ENCODE results near the gene RPS6KA3. TPM values are rescaled to one million over a fixed set of nuclear protein-coding genes. Genes with fewer than 3 reads are reported as not detected.

RPS6KA3 gene
- total and polyA plus RNA-seq, 2 of the 8 experiments (the other 6 are each of a cell fraction or from before 2014, with no cell fraction given), result 7.1 to 13.0 TPM

DNA sequence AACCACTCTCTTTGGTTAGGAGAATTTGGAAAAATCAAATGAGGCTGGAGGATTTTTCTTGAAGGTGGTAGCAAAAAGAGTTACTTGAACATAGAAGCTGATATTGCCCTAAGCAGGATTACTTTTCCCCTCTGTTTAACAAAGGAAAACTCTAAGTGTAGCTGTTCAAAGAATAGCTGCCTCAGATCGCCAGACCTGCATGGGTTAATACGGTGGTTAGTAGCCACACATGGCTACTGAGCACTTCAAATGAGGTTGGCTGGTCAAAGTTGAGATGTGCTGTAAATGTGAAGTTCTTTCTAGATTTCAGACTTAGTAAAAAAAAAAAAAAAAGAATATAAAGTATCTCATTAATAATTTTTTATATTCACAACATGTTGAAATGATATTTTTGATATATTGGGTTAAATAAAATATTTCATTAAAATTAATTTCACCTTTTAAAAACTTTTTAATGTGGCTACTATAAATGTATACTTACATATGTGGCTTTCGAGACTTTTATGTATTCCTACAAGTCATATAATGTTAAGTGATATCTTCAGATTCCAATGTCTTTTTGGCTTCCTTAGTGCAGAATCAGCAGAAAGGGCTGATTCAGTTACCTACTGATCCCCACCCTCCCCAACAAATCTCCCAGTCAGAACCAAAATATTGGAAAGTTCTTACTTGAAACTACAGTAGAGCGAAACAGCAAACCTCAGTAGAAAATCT is 3.3 kb upstream of the RPS6KA3 start (continued):
- TF ChIP-seq CTCF (IDR thresholded peaks at IDR 0.05; ENCODE audit: control extremely low read depth in 1 of 3, insufficient read depth in 1 of 3, low read depth in 1 of 3, low read length in 3 of 3) (no peak), SRF (IDR thresholded peaks at IDR 0.05; ENCODE audit: low read depth, low read length) (no peak), JUND (IDR thresholded peaks at IDR 0.05; ENCODE audit: low read length) (no peak), KDM4A (IDR thresholded peaks at IDR 0.05; ENCODE audit: low read depth, low read length, severe bottlenecking) (no peak)
